Adrenal gland (tissue), 5 donors: ENCODE results near the gene ARRB2.

Experiments
- POLR2A ChIP-seq, 2 donors: fragments of 450-650 bp; IDR thresholded peaks; one replicate each; pipeline ENCODE4 v1.6.1; 2017; ENCODE audit warnings: antibody characterized with exemption in 2 of 2, mild to moderate bottlenecking in 2 of 2, moderate library complexity in 1 of 2
- TF ChIP-seq, protein P1 (sequence below), 6 experiments: fragments of 450-650 bp in 4 of 6; fragments of 200-600 bp in 2 of 6; sonication (generic) in 1 of 6; IDR thresholded peaks; 1 replicate in 5 of 6; 2 replicates in 1 of 6; pipeline versions ENCODE4 v1.5.1 to v1.8.0; 2016 to 2021; ENCODE audit warnings: antibody characterized with exemption in 6 of 6, mild to moderate bottlenecking in 2 of 6, moderate library complexity in 1 of 6
- donor health status: DM: no; HTN: no; CAD: no.

- TF ChIP-seq, protein P1, sequence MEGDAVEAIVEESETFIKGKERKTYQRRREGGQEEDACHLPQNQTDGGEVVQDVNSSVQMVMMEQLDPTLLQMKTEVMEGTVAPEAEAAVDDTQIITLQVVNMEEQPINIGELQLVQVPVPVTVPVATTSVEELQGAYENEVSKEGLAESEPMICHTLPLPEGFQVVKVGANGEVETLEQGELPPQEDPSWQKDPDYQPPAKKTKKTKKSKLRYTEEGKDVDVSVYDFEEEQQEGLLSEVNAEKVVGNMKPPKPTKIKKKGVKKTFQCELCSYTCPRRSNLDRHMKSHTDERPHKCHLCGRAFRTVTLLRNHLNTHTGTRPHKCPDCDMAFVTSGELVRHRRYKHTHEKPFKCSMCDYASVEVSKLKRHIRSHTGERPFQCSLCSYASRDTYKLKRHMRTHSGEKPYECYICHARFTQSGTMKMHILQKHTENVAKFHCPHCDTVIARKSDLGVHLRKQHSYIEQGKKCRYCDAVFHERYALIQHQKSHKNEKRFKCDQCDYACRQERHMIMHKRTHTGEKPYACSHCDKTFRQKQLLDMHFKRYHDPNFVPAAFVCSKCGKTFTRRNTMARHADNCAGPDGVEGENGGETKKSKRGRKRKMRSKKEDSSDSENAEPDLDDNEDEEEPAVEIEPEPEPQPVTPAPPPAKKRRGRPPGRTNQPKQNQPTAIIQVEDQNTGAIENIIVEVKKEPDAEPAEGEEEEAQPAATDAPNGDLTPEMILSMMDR (IDR thresholded peaks at IDR 0.05): no peak
- TF ChIP-seq POLR2A (IDR thresholded peaks at IDR 0.05): no peak
These were observed 30.8 kb upstream of the ARRB2 start for GRCh38 chr17:4679658-4680057.
